Smooth muscle cell of the brain vasculature (primary cell): ENCODE measurements around the gene OR5T3.
"Not testable (repeated sequence)": the region's sequence is repeated elsewhere in the genome, so short reads cannot be mapped to it uniquely, and the experiment has no call there.

Experiments
- DNase-seq: peaks from one replicate; pipeline ENCODE4 v3.0.0-alpha.2; 2012; ENCODE audit warnings: low read depth, low spot score

OR5T3 gene

GRCh38 chr11:56251954-56252353 lies at the start of gene OR5T3:
TSS of gene OR5T3 (plus strand) at chr11:56252254. CDS start at chr11:56252254, 0 bp downstream.
- DNase-seq = no peak

- DNase-seq = no peak
Observed at GRCh38 chr11:56207790-56208189, 44.3 kb upstream of the OR5T3 start.

DNA sequence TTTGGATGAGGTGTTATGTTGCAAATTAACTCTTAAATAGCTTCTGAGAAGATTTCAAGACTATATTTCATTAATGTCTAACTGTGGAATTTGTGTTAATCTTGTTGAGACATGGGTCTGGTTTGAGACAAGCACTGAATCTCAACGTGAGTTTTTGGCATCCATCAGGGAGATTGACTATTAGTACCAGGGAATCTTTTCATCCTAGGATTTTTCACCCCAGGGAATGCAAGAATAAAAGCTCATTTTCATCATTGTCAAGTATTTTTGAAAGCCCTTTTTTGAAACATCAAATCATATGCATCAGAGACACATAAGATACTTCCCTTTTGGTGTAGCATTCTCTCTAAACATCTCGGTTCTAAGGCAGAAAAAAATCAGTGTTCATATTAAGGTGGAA lies 37.5 kb upstream of the OR5T3 start:
- DNase-seq = no peak

DNA sequence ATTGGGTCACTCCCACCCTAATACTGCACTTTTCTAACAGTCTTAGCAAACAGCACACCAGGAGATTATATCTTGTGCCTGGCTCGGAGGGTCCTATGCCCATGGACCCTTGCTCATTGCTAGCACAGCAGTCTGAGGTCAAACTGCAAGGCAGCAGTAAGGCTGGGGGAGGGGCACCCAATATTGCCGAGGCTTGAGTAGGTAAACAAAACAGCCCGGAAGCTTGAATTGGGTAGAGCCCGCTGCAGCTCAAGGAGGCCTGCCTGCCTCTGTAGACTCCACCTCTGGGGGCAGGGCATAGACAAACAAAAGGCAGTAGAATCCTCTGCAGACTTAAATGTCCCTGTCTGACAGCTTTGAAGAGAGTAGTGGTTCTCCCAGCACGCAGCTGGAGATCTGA lies 32.3 kb upstream of the OR5T3 start:
- not testable (repeated sequence) for DNase-seq

- DNase-seq = no peak
Observed at GRCh38 chr11:56234155-56234554, 17.9 kb upstream of the OR5T3 start, which contains the start of gene OR5T2. TSS of gene OR5T2 (minus strand) at chr11:56234255. CDS start at chr11:56233062, 1,193 bp downstream.

GRCh38 chr11:56271092-56271491 lies 19.0 kb downstream of the OR5T3 start:
- DNase-seq = no peak

GRCh38 chr11:56273854-56274253 lies 21.8 kb downstream of the OR5T3 start, which contains the start of gene OR5T1:
TSS of gene OR5T1 (plus strand) at chr11:56274154. CDS start at chr11:56275639, 1,485 bp downstream.
- DNase-seq = no peak

DNA sequence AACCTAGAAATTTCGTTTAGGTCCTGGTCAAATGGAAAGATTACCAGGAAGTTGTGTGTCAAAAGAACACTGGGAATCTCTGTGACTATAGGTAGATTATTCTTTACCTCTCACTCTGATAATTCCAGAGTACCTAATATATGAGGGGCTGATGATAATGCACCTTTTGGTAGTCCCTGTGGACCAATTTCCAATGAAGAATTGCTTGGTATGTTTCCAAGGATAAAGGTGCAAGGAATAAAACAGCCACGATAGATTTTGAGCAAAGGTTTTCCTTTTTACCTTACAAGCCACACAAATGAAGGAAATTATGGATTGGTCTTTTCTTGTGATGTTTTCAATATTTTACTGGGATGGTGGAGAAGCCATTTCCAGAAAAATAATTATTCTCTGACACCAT lies 40.1 kb downstream of the OR5T3 start, which contains the start of gene OR8H1:
TSS of gene OR8H1 (minus strand) at position 101 of the 400 bp plus-strand sequence. CDS start 1,192 bp downstream, outside the sequence.
- DNase-seq = no peak

DNA sequence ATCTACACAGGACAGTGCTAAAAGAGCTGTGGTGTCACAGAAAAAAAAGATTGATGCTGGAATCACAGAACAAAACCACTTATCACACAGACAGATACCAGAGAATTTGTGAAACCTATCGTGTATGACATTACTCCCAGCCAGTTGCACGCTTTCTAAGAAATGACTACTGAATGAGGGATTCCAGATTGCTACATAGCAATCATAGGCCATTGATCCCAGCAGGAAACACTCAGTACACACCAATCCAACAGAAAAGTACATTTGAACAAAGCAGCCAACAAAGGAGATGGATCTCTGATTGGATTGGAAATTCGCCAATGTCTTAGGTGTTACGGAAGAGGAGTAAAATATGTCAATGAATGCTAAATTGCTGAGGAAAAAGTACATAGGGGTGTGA lies 44.8 kb downstream of the OR5T3 start:
- no peak for DNase-seq
